ENCODE results near the gene AARSD1.
"Not testable (repeated sequence)": the region's sequence is repeated elsewhere in the genome, so short reads cannot be mapped to it uniquely, and the experiment has no call there.

The AARSD1 gene

GRCh38 chr17:42918902-42919521, 45.2 kb downstream of the AARSD1 start:
- DNase-seq, result no peak

GRCh38 chr17:42917236-42917603, 47.0 kb downstream of the AARSD1 start:
- DNase-seq, result no peak

- not testable (repeated sequence) for DNase-seq
Measured at GRCh38 chr17:42916388-42917235, 47.6 kb downstream of the AARSD1 start.

GRCh38 chr17:42915288-42915687, 49.0 kb downstream of the AARSD1 start:
- DNase-seq, result not testable (repeated sequence)

DNA sequence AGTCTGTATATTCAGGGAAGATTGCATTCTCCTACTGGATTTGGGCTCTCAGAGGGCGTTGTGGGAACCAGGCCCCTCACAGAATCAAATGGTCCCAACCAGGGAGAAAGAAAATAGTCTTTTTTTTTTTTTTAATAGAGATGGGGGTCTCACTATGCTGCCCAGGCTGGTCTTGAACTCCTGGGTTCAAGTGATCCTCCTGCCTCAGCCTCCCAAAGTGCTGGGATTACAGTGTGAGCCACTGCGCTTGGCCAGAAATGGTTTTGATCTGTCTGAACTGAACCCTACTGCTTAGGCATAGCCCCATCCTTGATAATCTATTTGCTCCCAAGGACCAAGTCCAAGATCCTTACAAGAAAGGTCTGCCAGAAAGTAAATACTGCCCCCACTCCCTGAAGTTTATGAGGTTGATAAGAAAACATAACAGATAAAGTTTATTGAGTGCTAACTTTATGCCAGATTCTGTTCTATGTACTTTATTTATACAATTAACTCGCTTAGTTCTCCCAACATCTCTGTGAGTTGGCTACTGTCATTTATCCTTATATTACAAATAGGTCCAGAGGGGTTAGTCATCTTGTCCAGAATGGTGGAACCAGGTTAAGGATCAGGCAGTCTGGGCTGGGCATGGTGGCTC, 50.2 kb downstream of the AARSD1 start:
- no peak for DNase-seq

- no peak for DNase-seq
Measured at GRCh38 chr17:42913522-42913921, 50.7 kb downstream of the AARSD1 start.

DNA sequence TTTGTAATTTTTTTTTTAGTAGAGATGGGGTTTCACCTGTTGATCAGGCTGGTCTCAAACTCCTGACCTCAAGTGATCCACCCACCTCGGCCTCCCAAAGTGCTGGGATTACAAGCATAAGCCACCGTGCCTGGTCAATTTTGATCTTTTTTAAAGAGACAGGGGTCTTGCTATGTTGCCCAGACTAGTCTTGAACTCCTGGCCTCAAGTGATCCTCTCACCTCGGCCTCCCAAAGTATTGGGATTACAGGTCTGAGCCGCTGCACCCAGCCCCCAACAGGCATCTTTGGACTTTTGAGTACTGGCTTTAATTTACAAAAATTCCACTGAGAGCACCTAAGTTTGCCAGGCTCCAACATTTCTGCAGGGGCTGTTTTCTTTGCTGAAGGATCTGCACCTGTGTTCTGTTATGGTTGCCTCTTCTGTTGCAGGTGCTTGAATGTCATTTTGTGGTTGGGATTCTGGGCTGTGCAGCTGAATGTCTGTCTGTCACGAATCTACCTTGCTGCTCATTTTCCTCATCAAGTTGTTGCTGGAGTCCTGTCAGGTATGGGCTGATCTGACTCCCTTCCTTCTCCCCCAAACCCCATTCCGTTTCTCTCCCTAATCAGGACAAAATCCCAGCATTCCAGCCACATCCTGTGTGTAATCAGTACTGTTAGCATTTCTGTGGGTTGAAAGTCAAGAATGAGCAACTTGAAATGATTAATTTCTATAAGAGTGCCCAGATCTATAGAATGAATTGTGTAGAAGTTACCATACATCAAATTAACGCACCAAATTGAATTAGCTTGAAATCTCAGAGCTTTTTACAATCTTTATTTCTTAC, 55.2 kb downstream of the AARSD1 start:
- no peak for DNase-seq

DNA sequence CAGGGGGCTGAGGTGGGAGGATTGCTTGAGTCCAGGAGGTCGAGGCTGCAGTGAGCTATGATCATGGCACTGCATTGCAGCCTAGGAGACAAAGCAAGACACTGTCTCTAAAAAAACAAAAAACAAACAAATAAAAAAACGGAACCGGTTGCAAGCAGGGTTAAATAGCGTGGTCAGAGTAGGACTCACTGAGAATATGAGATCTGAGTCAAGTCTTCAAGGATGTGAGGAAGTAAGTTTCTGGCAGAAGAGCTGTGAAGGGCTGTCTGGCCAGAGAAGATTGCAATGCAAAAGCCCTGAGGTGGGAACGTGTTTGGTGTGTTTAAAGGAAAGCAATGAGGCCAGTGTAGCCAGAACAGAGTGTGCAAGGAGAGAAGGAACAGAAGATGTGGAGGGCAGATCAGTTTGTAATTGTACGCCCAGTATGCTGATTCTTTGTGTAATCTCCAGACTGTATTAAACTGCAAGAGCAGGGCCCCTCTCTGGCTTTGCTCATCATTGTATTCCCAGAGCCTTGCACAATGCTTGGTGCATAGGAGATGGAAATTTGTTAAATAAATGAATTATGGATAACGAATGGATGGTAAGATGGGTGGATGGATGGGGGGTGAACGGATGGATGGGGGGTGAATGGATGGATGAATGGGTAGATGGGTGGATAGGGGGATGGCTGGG, 57.3 kb downstream of the AARSD1 start:
- no peak for DNase-seq

GRCh38 chr17:42904110-42904469, 60.2 kb downstream of the AARSD1 start:
- no peak for DNase-seq

DNA sequence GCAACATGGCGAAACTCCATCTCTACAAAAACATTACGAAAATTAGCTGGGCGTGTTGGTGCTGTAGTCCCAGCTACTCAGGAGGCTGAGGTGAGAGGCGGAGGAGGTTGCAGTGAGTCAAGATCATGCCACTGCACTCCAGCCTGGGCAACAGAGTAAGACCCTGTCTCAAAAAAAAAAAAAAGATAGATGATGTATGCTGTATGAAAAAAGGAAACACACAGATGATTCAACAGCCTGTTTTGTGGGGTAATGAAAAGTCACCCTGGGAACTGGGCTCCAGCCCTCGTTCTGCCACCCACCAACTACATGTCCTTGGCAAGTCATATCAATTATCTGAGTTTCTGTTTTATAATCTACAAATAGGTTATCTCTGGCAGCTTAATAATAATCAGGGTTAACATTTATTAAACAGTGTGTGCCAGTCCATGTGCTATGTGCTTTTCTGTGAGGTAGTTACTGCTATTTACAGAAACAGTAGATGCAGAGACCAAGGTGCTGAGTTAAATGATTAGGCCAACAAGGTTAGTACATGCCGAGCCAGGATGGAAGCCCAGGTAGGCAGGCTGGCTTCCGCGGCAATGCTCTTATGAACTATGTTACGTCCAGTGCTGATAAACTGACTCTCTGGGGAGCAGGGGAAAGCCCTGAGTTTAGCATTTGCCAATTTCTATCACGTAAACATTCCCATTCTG, 62.6 kb downstream of the AARSD1 start:
- no peak for DNase-seq
